ENCODE results near the gene ZBTB34.

Gene ZBTB34

GRCh38 chr9:126926364-126926763 is 65.9 kb downstream of the ZBTB34 start:
- TF ChIP-seq, protein P1, sequence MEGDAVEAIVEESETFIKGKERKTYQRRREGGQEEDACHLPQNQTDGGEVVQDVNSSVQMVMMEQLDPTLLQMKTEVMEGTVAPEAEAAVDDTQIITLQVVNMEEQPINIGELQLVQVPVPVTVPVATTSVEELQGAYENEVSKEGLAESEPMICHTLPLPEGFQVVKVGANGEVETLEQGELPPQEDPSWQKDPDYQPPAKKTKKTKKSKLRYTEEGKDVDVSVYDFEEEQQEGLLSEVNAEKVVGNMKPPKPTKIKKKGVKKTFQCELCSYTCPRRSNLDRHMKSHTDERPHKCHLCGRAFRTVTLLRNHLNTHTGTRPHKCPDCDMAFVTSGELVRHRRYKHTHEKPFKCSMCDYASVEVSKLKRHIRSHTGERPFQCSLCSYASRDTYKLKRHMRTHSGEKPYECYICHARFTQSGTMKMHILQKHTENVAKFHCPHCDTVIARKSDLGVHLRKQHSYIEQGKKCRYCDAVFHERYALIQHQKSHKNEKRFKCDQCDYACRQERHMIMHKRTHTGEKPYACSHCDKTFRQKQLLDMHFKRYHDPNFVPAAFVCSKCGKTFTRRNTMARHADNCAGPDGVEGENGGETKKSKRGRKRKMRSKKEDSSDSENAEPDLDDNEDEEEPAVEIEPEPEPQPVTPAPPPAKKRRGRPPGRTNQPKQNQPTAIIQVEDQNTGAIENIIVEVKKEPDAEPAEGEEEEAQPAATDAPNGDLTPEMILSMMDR (IDR thresholded peaks at IDR 0.05; ENCODE audit: low read depth, low read length, missing control alignments), result no peak
- no peak for DNase-seq (ENCODE audit: extremely low read depth, low read depth)
- H3K4me3 ChIP-seq (replicated peaks; ENCODE audit: low read depth, low read length), result no peak overlapping the region

GRCh38 chr9:126927419-126927818 is 67.0 kb downstream of the ZBTB34 start:
- DNase-seq (ENCODE audit: extremely low read depth, low read depth), result no peak
- TF ChIP-seq, protein P1 (IDR thresholded peaks at IDR 0.05; ENCODE audit: low read depth, low read length, missing control alignments), result no peak
- no peak overlapping the region for H3K4me3 ChIP-seq (replicated peaks; ENCODE audit: low read depth, low read length)

GRCh38 chr9:126932871-126933321 is 72.5 kb downstream of the ZBTB34 start:
- TF ChIP-seq, protein P1 (IDR thresholded peaks at IDR 0.05; ENCODE audit: low read depth, low read length, missing control alignments), result no peak
- H3K4me3 ChIP-seq (replicated peaks; ENCODE audit: low read depth, low read length), result no peak overlapping the region
- no peak for DNase-seq (ENCODE audit: extremely low read depth, low read depth)

- H3K4me3 ChIP-seq (replicated peaks; ENCODE audit: low read depth, low read length), result no peak overlapping the region
- DNase-seq (ENCODE audit: extremely low read depth, low read depth), result no peak
- TF ChIP-seq, protein P1 (IDR thresholded peaks at IDR 0.05; ENCODE audit: low read depth, low read length, missing control alignments), result no peak
Measured at GRCh38 chr9:126933334-126933980, 73.0 kb downstream of the ZBTB34 start.

DNA sequence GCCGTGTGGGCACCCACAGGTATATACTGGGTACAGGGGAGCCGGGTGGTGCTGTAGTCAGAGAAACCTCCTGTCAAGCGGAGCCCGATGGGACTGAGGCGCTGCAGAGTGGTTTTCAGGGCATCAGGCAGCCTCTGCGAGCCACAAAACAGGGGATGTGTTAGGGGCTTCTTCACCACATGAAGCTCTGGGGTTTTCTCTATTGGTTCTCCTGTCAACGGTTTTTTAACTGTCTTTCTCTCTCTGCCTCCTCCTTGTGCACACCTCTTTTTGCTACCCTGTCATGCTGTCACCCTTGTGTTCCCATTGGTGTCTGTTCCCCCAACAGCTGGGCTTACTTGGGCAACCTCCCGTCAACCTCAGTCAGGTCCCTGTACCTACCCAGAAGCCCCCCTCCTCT is 74.0 kb downstream of the ZBTB34 start:
- TF ChIP-seq, protein P1 (IDR thresholded peaks at IDR 0.05; ENCODE audit: low read depth, low read length, missing control alignments), result no peak
- H3K4me3 ChIP-seq (replicated peaks; ENCODE audit: low read depth, low read length), result no peak overlapping the region

More for the DNA sequence above, 74.0 kb downstream of the ZBTB34 start:
- DNase-seq (ENCODE audit: extremely low read depth, low read depth), result no peak

All from HFF-Myc (cell line).